HTR-8/SVneo (cell line): Measurements from ENCODE around the gene USP32.
"Not testable (repeated sequence)": the region's sequence is repeated elsewhere in the genome, so short reads cannot be mapped to it uniquely, and the experiment has no call there.

Experiments
- DNase-seq: peaks from one replicate; pipeline ENCODE4 v3.0.0; 2011; ENCODE audit warnings: low spot score, mixed read lengths; ENCODE audit not compliant: insufficient read length
- FAIRE-seq: peaks from 2 replicates; lab custom pipeline; 2011; peaks lifted over from hg19 to GRCh38; lab: Jason Lieb, UNC

USP32 gene

GRCh38 chr17:60392042-60392844 is at the start of gene USP32:
Gene USP32 (minus strand): TSS chr17:60392133. CDS start chr17:60391939, 194 bp downstream.
- FAIRE-seq = peak; percentile 99
- DNase-seq = peak; percentile 98

- no peak for DNase-seq
Observed at GRCh38 chr17:60439501-60439900, 47.6 kb upstream of the USP32 start.

GRCh38 chr17:60436676-60437075 is 44.7 kb upstream of the USP32 start:
- FAIRE-seq = no peak
- DNase-seq = no peak

More at GRCh38 chr17:60439501-60439900, 47.6 kb upstream of the USP32 start:
- FAIRE-seq = no peak

- FAIRE-seq (peak; percentile 94), DNase-seq (peak; percentile 91)
Observed at GRCh38 chr17:60435244-60436167, 43.6 kb upstream of the USP32 start.

GRCh38 chr17:60433021-60433997 is 41.4 kb upstream of the USP32 start:
- FAIRE-seq, DNase-seq: not testable (repeated sequence)

GRCh38 chr17:60430561-60430960 is 38.6 kb upstream of the USP32 start:
- FAIRE-seq, DNase-seq: not testable (repeated sequence)

GRCh38 chr17:60428491-60428890 is 36.6 kb upstream of the USP32 start:
- not testable (repeated sequence) for DNase-seq, FAIRE-seq

GRCh38 chr17:60426596-60426995 is 34.7 kb upstream of the USP32 start:
- no peak for FAIRE-seq

GRCh38 chr17:60425626-60426025 is 33.7 kb upstream of the USP32 start:
- DNase-seq (no peak), FAIRE-seq (peak; percentile 52)

More at GRCh38 chr17:60426596-60426995, 34.7 kb upstream of the USP32 start:
- DNase-seq = no peak

GRCh38 chr17:60423865-60424264 is 31.9 kb upstream of the USP32 start:
- DNase-seq (no peak), FAIRE-seq (no peak)

GRCh38 chr17:60422162-60422665 is 30.3 kb upstream of the USP32 start, which contains the start of gene CHCT1:
Gene CHCT1 (plus strand): TSS chr17:60422489. CDS start chr17:60422593, 104 bp downstream.
- no peak for DNase-seq
- no peak for FAIRE-seq

GRCh38 chr17:60421273-60422161 is 29.6 kb upstream of the USP32 start:
- FAIRE-seq = peak; percentile 69
- peak; percentile 82 for DNase-seq

GRCh38 chr17:60419875-60420274 is 27.9 kb upstream of the USP32 start:
- not testable (repeated sequence) for FAIRE-seq, DNase-seq

GRCh38 chr17:60419003-60419402 is 27.1 kb upstream of the USP32 start:
- FAIRE-seq, DNase-seq: not testable (repeated sequence)

GRCh38 chr17:60416368-60416925 is 24.5 kb upstream of the USP32 start:
- FAIRE-seq (peak; percentile 36), DNase-seq (no peak)

GRCh38 chr17:60415146-60415545 is 23.2 kb upstream of the USP32 start:
- FAIRE-seq (no peak), DNase-seq (no peak)

- no peak for DNase-seq
- FAIRE-seq = no peak
Observed at GRCh38 chr17:60412701-60413100, 20.8 kb upstream of the USP32 start.

- DNase-seq (no peak), FAIRE-seq (peak; percentile 42)
Observed at GRCh38 chr17:60410001-60410400, 18.1 kb upstream of the USP32 start.
